Globus pallidus (tissue), 1 donor: ENCODE data around the gene RPH3AL.
"Not testable (repeated sequence)": the region's sequence is repeated elsewhere in the genome, so short reads cannot be mapped to it uniquely, and the experiment has no call there.

Source experiments
- DNase-seq: peaks from one replicate; pipeline ENCODE4 v3.0.0-alpha.2; 2015; ENCODE audit warnings: low spot score

Gene RPH3AL

DNA sequence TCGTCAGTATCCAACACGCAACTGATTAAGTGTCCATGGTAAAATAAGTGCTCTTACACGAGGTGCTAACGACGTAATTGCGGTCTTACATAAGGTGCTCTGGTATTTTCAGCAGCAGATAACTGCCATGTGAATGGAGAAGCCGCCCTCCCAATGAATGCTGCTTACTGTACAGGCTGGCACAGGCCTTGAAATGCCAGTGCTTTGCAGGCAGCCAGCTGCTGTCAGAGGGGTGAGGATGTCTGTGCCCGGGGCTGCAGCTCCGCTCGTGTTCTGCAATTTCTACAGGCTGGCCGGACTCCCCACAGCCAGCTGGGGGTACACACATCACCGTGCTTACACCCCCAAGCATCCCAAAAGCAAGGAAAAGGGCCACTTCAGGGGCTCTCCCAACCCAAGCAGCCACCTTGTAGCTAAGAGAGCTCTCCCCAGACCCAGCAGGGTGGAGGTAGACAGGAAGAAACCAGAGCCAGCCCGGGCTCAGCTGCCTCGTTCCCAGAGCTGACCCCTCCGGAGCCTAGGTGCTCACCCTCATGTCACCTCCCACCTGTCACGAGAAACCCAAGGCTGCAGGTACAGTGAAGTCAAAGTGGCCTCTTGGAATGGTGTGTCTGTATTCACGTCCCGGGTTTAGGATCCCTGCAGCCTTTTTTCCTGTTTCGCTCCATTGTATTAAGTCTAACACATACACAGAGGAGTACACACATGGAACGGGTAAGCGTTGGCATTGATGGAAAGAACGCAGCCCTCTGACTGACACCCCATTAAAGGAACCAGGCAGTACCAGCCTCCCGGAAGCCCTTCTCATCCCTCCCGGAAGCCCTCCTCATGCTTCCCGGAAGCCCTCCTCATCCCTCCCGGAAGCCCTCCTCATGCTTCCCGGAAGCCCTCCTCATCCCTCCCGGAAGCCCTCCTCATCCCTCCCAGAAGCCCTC, 27.2 kb upstream of the RPH3AL start:
- DNase-seq: no peak

DNA sequence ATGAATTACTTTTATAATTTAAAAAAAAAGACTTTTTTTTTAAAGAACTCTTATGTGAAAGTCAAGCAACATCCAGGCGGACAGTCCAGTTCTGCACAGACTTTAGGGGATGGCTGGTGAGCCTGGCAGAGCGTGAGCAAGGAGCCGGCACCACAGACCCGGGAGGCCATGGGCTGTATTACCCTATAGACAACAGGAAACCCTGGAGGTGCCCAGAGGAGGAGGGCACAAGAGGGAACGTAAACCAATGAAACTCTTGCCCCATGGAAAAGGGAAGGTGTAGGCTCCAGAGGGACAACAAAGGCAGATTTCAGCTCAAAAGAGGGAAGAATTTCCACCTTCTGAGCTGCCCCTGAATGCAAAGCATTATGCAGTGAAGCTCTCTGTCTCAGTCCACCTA, 25.5 kb upstream of the RPH3AL start:
- no peak for DNase-seq

DNA sequence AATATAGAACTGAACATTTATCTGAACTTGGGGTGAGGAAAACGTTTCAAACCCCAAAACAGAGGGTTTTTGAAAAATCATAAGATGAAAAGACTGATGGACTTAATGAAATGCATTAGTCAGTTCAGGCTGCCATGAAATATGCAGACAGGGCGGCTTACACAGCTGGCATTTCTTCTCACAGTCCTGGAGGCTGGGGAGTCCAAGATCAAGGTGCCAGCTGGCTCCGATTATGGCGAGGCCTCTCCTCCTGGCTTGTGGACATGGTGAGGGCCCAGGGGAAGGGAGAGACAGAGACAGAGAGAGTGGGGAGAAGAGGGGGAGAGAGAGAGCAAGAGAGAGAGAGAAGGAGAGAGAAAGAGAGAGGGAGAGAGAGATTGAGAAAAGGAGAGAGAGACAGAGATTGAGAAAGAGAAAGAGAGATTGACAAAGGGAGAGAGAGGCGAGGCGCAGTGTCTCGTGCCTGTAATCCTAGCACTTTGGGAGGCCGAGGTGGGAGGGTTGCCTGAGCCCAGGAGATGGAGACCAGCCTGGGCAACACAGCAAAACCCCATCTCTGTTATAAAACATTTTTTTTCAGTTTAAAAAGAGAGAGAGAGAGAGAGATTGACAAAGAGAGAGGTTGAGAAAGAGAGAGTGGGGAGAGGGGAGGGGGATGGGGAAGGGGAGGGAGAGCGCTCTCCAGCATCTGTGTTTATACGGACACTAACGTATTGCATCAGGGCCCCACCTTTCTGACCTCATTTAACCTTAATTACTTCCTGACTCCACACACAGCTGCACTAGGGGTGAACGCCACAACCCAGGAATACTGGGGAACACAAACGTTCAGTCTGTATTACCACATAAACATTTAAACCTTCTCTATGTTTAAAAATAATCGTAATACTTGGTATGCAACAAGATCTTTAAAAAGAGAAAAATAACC, 24.6 kb upstream of the RPH3AL start:
- DNase-seq: no peak

DNA sequence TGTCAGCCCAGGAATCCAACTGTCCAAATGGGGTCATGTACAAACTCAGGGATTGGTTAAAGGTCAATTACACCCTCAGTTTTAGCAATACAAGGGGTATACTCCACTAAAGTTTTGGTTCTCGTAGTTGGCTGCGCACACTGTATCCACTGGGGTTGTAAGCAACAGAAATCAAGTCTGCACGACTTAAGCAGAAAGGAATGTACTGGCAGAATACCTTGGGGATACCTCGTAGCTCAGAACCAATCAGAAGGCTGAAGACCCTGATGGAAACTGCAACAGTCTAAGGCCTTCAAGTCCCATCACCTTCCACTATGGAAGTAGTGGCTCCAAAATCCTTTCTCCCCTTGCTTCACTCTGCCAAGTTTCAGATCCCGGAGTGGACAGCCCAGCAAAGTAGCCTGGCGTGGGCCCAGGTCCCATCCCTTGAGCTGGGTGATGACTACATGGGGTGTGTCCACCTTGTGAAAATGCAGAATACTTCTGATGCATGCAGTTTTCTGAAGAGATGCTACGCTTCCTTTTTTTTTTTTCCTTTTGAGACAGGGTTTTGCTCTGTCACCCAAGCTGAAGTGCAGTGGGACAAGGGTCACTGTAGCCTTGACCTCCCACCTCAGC, 21.1 kb upstream of the RPH3AL start:
- DNase-seq: no peak

DNA sequence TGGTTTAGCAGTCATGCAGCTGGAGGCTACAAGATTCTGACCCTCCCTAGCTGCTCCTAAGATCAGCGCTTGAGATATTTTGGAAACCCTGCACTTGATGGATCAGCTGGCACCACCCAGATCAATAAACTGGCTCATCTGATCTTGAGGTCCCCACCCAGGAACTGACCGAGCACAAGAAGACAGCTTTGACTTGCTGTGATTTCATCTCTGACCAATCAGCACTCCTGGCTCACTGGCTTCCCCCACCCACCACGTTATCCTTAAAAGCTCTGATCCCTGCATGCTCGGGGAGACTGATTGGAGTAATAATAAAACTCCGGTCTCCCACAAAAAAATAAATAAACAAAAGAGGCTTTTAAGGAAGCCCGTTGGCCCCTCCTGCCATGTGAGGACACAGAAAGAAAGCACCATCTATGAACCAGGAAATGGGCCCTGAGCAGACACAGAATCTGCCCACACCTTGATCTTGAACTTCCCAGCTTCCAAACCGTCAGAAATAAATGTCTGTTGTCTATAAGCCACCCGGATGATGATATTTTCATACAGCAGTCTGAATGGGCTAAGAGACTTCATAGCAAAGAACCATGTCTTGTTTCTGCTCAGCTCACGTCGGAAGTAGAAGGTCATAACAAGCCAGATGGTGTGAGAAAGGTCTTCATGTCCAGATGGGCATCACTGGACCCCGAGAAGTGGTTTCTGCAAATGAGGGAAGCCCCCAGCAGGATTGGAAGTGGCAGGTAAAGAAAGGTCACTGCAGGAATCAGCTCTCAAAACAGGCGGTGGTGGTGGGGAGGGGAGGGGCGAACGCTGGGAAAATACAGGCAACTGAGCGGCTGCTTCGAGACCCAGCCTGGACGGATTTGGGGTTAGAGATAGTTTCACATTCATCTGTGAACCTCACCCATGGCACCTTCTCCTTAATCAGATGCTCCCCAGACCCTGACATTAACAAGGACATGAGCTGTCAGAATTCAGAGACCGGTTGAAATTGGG, 19.8 kb upstream of the RPH3AL start:
- DNase-seq: no peak

DNA sequence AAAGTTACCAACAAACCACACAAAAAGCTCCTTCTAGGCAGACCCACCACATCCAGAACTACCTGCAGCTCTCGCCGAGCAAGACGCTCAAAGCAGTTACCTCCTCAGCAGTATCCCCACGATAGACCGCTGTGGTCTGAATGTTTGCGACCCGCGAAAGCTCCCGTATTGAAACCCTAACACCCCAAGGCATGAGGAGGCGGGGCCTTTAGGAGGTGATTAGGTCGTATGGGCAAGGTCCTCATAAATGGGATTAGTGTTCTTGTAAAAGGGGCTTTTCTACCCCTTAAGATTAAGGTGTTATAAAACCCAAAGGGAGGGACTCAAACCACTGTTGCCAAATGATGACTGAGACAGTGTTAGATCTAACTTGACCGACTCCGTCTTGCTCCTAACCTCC, 19.0 kb upstream of the RPH3AL start:
- DNase-seq: no peak

DNA sequence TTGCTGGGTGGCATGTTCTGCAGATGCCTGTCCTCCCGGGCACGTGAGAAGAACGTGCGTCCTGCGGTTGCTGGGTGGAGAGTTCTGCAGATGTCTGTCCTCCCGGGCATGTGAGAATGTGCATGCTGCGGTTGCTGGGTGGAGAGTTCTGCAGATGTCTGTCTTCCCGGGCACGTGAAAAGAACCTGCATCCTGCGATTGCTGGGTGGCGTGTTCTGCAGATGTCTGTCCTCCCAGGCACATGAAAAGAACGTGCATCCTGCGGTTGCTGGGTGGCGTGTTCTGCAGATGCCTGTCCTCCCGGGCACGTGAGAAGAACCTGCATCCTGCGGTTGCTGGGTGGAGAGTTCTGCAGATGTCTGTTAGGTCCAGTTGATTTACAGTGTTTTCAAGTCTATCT, 15.0 kb upstream of the RPH3AL start:
- not testable (repeated sequence) for DNase-seq

DNA sequence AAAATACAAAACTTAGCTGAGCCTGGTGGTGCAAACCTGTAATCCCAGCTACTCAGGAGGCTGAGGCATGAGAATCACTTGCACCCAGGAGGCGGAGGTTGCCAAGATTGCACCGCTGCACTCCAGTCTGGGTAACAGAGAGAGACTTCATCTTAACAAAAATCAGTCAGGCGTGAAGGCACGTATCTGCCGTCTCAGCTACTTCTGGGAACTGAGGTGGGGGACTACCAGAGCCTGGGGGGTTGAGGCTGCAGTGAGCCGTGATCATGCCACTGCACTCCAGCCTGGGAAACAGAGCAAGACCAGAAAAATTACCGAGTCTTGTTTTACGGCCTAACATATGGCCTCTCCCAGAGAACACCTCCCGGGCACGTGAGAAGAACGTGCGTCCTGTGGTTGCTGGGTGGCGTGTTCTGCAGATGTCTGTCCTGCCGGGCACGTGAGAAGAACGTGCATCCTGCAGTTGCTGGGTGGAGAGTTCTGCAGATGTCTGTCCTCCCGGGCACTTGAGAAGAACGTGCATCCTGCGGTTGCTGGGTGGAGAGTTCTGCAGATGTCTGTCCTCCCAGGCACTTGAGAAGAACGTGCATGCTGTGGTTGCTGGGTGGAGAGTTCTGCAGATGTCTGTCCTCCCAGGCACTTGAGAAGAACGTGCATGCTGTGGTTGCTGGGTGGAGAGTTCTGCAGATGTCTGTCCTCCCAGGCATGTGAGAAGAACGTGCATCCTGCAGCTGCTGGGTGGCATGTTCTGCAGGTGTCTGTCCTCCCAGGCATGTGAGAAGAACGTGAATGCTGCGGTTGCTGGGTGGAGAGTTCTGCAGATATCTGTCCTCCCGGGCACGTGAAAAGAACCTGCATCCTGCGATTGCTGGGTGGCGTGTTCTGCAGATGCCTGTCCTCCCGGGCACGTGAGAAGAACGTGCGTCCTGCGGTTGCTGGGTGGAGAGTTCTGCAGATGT, 14.3 kb upstream of the RPH3AL start:
- DNase-seq: not testable (repeated sequence)

DNA sequence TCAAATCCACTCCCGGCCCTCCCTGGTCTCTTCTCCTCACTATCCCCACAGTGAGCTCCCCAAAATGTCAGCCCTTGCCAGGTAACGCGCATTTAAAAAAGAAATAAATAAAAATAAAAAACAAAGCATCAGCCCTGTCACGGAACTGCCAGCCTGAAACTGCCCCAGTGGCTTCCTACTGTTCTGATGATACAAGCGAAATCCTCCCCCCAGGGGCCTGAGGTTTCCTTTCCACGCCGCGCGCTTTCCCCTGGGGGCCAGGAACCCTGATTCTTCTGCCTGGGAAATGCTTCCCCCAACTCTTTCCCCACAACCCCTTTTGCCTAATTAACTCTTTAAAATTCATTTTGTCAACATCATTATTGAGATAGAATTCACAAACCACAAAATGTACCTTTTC, 12.2 kb upstream of the RPH3AL start:
- DNase-seq: no peak

DNA sequence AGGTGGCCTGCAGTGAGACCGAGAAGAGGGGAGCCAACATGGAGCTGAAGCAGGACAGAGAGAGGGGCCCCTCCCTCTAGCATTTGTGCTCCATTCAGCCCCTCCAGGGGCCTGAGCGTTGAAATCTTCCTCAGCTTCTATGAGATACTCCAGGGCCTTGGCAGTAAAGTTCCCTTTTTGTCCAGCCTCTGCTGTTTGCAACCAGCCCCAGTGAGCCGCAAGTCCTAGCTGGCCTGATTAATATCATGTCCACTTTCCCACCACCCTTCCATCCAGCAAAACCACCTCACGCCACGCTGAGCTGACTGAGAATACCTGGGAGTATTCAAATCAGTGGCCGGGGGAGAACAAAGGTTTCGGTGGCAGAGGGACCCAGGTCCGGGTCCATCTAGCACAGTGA, 11.7 kb upstream of the RPH3AL start:
- DNase-seq: no peak

DNA sequence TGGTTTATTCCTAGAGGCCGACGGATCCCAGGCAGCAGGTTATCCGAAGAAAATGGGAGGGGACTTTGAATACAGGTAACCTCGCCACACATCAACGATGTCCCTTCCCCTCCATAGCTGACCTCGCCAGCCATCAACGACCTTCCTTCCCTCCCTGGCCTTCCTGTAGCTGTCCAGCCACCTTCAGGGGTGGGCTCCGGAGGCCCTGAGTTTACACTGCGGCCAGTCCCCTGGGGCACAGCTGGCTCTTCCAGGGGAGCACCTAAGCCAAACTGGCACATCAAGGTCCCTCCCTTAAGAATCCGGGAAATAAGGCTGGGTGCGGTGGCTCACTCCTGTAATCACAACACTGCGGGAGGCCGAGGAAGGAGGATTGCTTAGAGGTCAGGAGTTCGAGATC, 10.1 kb upstream of the RPH3AL start:
- no peak for DNase-seq

DNA sequence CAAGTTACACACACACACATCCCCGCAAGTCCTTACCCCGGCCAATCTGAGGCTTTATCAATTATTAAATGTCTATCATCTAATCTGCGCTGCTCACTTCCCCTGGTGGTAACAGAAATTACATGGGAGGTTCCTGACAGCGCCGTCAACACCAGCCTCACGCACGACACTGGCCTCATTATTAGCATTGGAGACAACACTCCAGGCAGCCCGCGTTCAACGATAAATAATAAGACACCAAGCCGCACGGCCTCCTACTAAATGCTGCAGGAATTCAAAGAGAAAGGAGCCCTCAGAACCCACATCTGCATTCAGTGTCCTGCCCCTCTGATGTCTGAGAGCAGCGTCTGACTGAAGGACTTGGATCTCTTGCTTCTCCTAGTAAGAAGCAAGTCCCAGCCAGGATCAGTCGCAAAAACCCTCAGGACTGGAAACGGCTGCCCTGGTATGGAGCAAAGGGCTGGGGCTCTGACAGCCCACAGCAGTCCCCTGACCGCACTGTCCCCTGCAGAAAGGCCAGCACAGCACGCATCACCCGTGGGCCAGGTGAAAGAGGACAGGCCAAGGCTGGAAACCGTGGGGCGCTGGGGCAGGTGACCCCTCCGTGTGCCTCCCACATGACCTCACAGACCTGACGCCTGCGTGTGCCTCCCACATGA, 7.6 kb upstream of the RPH3AL start:
- no peak for DNase-seq

DNA sequence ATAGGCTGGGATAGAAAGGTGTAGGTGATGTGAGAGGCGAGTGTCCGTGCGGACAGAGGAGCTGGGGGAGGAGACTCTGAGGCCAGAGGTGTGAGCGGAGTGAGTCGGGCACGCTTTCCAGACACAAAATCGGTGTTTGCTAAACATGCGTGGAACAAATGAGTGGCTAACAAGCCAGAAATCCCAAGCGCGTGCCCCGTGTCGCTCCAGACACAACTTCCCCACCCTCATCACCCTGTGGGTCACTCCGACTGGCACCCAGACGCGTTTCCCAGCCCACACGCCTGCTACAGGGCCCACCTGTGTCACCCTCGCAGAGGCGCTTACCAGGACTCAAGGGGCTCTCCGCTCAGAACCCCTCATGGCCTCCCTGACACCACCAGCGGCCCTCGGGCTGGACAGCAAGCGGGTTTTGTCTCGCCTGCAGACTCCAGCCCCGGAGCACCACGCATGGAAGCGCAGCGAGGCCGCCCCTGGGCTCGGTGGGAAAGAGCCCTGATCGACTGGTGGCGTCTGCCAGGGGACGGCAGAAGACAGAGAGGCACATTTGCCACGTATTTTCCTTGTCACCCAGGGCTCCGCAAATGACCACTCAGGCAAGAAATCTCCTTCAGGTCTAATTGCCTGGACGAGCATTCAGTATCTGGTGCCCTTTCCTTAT, 6.0 kb upstream of the RPH3AL start:
- DNase-seq: no peak

DNA sequence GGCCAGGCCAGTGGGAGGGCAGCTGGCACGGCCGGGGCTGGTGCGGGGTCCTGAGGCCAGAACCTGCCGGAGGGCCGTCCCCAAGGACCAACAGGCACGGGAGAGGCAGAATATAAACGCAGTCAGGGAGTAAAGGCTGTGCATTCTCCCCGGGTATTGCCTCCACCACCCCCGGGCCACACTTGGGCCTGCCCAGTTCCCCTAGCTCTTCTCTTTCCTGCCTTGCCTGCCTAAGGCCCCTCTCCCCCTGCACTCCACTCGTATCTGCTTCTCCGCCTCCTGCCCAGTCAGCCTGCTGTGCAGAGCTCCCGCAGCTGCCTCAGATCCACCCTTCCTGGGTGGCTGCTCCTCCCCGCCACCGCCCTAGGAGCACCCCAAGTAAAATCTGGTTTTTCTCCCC, 5.0 kb upstream of the RPH3AL start:
- DNase-seq: no peak

DNA sequence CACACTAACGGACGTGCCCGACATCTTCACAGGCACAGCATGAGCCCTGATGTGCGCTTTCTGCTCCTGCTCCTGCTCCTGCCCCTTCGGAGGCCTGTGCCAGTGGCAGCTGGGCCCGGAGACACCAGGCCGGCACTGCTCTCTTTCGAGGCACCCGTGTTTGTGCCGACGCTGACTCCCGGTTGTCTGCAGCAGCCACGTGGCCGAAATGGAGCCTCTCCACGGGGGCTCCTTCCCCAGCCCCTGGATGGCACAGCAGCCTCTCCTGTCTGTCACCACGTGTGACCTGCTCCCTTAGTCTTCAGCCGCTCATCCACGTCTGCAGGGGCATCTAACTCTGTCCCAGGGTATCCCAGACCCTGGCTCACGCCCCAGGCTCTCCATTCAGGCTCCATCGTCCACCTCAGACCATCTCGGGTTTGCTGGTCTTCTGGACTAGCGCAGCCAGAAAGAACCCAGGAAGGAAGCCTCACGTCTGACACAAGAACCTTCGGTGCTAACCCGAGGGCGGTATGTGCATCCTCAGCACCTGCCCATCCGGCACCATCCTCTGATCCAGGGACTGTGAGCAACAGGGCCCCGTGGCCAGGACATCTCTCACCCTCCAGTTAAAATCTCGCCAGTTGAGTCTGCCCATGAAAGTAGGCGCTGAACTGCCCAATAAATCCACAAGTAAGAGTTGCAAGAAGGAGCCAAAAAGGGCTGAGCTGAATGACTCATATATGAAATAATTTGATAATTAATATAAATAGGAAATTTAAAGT, 4.2 kb upstream of the RPH3AL start:
- no peak for DNase-seq

DNA sequence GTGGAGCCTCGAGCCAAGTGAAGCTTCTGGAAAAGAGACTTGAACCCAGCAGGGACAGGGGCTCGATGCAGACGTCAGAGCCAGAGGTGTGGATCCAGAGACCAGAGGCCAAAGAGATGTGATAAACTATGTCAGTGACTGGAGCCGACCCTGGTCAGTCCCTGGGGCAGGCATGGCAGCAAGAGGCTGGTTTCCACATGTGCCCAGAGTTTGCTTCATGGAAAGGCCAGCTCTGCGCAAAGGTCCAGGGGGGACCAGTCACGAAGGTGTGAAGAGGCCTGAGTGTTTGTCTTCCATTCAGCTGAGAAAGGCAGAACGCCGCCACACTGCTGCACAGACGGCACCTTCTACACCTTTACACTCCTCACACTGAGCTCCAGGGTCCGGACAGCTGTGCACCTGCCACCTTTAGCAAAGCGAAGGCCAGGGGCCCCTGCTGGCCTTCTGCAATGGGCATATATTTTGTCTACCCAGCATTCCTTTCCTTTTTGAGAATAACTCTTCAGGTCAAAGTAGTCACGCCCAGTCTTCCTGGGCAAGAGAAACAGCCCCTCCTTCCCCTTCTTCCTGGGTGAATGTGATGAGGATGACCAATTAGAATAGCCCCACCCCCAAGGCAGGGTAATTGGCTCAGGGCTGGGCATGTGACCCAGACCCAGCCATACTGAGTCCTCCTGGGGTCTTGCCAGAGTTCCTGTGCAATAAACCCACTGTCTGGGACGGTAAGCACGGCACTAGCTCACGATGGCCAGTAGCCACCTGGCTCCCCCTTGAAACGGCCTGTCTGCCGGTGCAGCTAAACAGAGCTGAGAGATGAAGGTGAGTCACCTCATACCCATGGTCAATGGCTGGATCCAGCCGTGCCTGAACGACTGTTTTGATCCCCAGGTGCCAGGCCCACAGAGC, 2.3 kb upstream of the RPH3AL start:
- DNase-seq: no peak

DNA sequence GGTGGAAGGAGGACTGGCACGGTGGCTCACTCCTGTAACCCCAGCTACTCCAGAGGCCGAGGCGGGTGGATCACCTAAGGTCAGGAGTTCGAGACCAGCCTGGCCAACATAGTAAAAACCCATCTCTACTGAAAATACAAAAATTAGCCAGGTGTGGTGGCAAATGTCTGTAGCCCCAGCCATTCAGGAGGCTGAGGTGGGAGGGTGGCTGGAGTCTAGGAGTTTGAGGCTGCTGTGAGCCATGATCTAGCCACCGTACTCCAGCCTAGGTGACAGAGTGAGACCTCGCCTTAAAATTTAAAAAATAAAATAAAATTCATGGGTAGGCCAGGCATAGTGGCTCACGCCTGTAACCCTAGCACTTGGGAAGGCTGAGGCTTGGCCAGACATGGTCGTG, 1.2 kb upstream of the RPH3AL start:
- no peak for DNase-seq
